M059J (cell line): ENCODE results near the gene RPRD1A. TPM values are rescaled to one million over a fixed set of nuclear protein-coding genes. Genes with fewer than 3 reads are reported as not detected.

ENCODE experiments used
- DNase-seq: peaks from one replicate; pipeline ENCODE4 v3.0.0-alpha.2; 2012; ENCODE audit warnings: low read depth
- total RNA-seq: library from RNA; depleted of rRNA; stranded (reverse); fragments of >200 nt; shearing (Covaris generic); gene quantifications from 2 replicates; pipeline ENCODE4 v1.2.3, GENCODE V29; 2014

RPRD1A gene
- total RNA-seq, 1 experiment from 2014 or later = 68.5 TPM

- no peak for DNase-seq
Measured at GRCh38 chr18:36031407-36031806, 36.0 kb downstream of the RPRD1A start.

GRCh38 chr18:36028859-36029258, 38.5 kb downstream of the RPRD1A start:
- DNase-seq = no peak

GRCh38 chr18:36025025-36025424, 42.3 kb downstream of the RPRD1A start:
- DNase-seq = no peak

GRCh38 chr18:36024241-36024640, 43.1 kb downstream of the RPRD1A start:
- DNase-seq = peak; percentile 26

- DNase-seq = no peak
Measured at GRCh38 chr18:36023336-36023735, 44.0 kb downstream of the RPRD1A start.

- no peak for DNase-seq
Measured at GRCh38 chr18:36020174-36020711, 47.1 kb downstream of the RPRD1A start.

- DNase-seq = no peak
Measured at GRCh38 chr18:36017232-36017631, 50.1 kb downstream of the RPRD1A start.

GRCh38 chr18:36015629-36016028, 51.7 kb downstream of the RPRD1A start:
- no peak for DNase-seq

GRCh38 chr18:36012891-36013290, 54.5 kb downstream of the RPRD1A start:
- DNase-seq = peak; percentile 15

- DNase-seq = no peak
Measured at GRCh38 chr18:36009214-36009613, 58.1 kb downstream of the RPRD1A start.

GRCh38 chr18:36006997-36007396, 60.4 kb downstream of the RPRD1A start:
- DNase-seq = no peak

GRCh38 chr18:35999925-36000324, 67.4 kb downstream of the RPRD1A start:
- DNase-seq = no peak

GRCh38 chr18:35998967-35999366, 68.4 kb downstream of the RPRD1A start:
- DNase-seq = peak; percentile 10

GRCh38 chr18:35993013-35993412, 74.3 kb downstream of the RPRD1A start:
- no peak for DNase-seq

- no peak for DNase-seq
Measured at GRCh38 chr18:35991696-35992095, 75.7 kb downstream of the RPRD1A start.

- DNase-seq = no peak
Measured at GRCh38 chr18:35983818-35984217, 83.5 kb downstream of the RPRD1A start.

GRCh38 chr18:35983147-35983546, 84.2 kb downstream of the RPRD1A start:
- no peak for DNase-seq

- DNase-seq = peak; percentile 31
Measured at GRCh38 chr18:35982409-35983114, 84.8 kb downstream of the RPRD1A start.

- DNase-seq = no peak
Measured at GRCh38 chr18:35979112-35979511, 88.2 kb downstream of the RPRD1A start.

GRCh38 chr18:35974181-35974580, 93.2 kb downstream of the RPRD1A start:
- DNase-seq = no peak

GRCh38 chr18:35973650-35974049, 93.7 kb downstream of the RPRD1A start:
- DNase-seq = no peak

- peak; percentile 90 for DNase-seq
Measured at GRCh38 chr18:35972197-35973000, 95.0 kb downstream of the RPRD1A start, which contains the start of gene RMP24. Gene RMP24 (plus strand): TSS chr18:35972679.

GRCh38 chr18:35971661-35972196, 95.6 kb downstream of the RPRD1A start:
- DNase-seq = no peak
